SU-DHL-6 (cell line): ENCODE measurements around the gene RUFY2.

ENCODE experiments used
- H2AFZ ChIP-seq: fragments of 200-600 bp; sonication (generic); 2 replicates; pipeline ENCODE4 v1.6.1; 2014; ENCODE audit warnings: low read depth, mild to moderate bottlenecking, moderate library complexity, mixed read lengths, antibody characterized with exemption, low read length; ENCODE audit not compliant: severe bottlenecking
- H3F3A ChIP-seq: fragments of 200-600 bp; shearing (Covaris generic); 2 replicates; pipeline ENCODE4 v1.6.0; 2016; ENCODE audit warnings: antibody characterized with exemption, mild to moderate bottlenecking; ENCODE audit not compliant: insufficient read depth
- H3K27ac ChIP-seq: fragments of 200-600 bp; sonication (generic); 2 replicates; pipeline ENCODE4 v1.5.1; 2016; ENCODE audit warnings: low read depth, mild to moderate bottlenecking, low read length, moderate library complexity, mixed read lengths
- H3K27me3 ChIP-seq: fragments of 200-600 bp; sonication (generic), shearing (Covaris generic); 2 replicates; pipeline ENCODE4 v1.6.0; 2014; ENCODE audit warnings: mild to moderate bottlenecking, low read length
- H3K36me3 ChIP-seq: fragments of 200-600 bp; sonication (generic); 2 replicates; pipeline ENCODE4 v1.6.1; 2014; ENCODE audit warnings: mild to moderate bottlenecking, low read length, mixed read lengths
- H3K4me2 ChIP-seq: fragments of 300-600, 200-600 bp; shearing (Covaris generic), sonication (generic); 2 replicates; pipeline ENCODE4 v1.6.0; 2014; ENCODE audit warnings: low read length, low read depth, mild to moderate bottlenecking; ENCODE audit not compliant: poor library complexity, severe bottlenecking
- H3K4me3 ChIP-seq: fragments of 200-600 bp; sonication (generic); 2 replicates; pipeline ENCODE4 v1.5.1; 2014; ENCODE audit warnings: antibody characterized with exemption, low read length, mild to moderate bottlenecking, mixed read lengths; ENCODE audit not compliant: insufficient read depth, poor library complexity, severe bottlenecking
- H3K79me2 ChIP-seq: fragments of 200-600 bp; sonication (generic); 2 replicates; pipeline ENCODE4 v1.6.1; 2014; ENCODE audit warnings: mild to moderate bottlenecking, low read length, moderate library complexity; ENCODE audit not compliant: insufficient read depth
- H3K9ac ChIP-seq: fragments of 200-600 bp; sonication (generic); 2 replicates; pipeline ENCODE4 v1.7.0; 2014; ENCODE audit warnings: mild to moderate bottlenecking, low read length
- H3K9me2 ChIP-seq: fragments of 200-600 bp; sonication (generic); replicated peaks from 2 replicates; pipeline ENCODE4 v1.6.1; 2014; ENCODE audit warnings: low read length; ENCODE audit not compliant: insufficient read depth
- H3K9me3 ChIP-seq: fragments of 200-600 bp; sonication (generic); 2 replicates; pipeline ENCODE4 v1.6.1; 2014; ENCODE audit warnings: low read length, mixed read lengths; ENCODE audit not compliant: insufficient read depth
- H4K20me1 ChIP-seq: fragments of 200-600 bp; sonication (generic); 2 replicates; pipeline ENCODE4 v1.6.1; 2014; ENCODE audit warnings: low read depth, mild to moderate bottlenecking, antibody characterized with exemption, low read length, moderate library complexity, mixed read lengths
- EZH2phosphoT487 ChIP-seq: fragments of 200-600 bp; sonication (generic), shearing (Covaris generic); conservative IDR thresholded peaks from 2 replicates; pipeline ENCODE4 v1.6.1; 2018; ENCODE audit warnings: mild to moderate bottlenecking, antibody characterized with exemption, low read length, moderate library complexity, mixed read lengths
- TF ChIP-seq, protein P1 (sequence below): fragments of 200-600 bp; sonication (generic); IDR thresholded peaks from one replicate; pipeline ENCODE4 v1.5.1; 2017; ENCODE audit warnings: antibody characterized with exemption, mild to moderate bottlenecking, low read length, moderate library complexity; ENCODE audit not compliant: insufficient read depth, poor library complexity, severe bottlenecking

Gene RUFY2

DNA sequence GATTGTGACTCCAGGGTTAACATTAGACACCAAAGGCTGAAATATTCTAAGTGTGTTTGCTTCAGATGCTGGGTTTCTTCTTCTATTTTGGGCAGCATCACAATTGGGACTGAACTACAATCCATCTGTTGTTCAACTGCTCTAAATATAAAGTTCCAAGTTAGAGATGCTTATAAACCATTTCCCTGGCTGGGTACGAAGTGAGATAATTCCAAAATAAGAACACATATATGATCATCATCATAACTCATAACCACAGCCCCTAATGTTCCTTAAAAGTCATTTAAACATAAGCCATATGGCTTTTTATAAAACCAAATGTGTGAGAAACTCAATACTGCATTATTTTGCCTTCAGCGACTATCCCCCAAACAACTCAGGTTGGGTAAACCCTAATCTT is 35.9 kb upstream of the RUFY2 start:
- Histone ChIP-seq H3K9me3 (no peaks in the 10 kb centered on the region), H3K4me3 (no peak overlapping the region), H3K9ac (no peak overlapping the region), H3K27me3 (no peaks in the 10 kb centered on the region), H2AFZ (no peak overlapping the region), H3K79me2 (no peaks in the 10 kb centered on the region), H3F3A (no peaks in the 10 kb centered on the region), H3K27ac (no peak overlapping the region), H3K4me2 (no peak overlapping the region), H4K20me1 (no peaks in the 10 kb centered on the region), H3K36me3 (peaks cover 20% of the 10 kb centered on the region; the same call in 1 of the 2 replicates), H3K9me2 (no peaks in the 10 kb centered on the region)
- TF ChIP-seq, protein P1, sequence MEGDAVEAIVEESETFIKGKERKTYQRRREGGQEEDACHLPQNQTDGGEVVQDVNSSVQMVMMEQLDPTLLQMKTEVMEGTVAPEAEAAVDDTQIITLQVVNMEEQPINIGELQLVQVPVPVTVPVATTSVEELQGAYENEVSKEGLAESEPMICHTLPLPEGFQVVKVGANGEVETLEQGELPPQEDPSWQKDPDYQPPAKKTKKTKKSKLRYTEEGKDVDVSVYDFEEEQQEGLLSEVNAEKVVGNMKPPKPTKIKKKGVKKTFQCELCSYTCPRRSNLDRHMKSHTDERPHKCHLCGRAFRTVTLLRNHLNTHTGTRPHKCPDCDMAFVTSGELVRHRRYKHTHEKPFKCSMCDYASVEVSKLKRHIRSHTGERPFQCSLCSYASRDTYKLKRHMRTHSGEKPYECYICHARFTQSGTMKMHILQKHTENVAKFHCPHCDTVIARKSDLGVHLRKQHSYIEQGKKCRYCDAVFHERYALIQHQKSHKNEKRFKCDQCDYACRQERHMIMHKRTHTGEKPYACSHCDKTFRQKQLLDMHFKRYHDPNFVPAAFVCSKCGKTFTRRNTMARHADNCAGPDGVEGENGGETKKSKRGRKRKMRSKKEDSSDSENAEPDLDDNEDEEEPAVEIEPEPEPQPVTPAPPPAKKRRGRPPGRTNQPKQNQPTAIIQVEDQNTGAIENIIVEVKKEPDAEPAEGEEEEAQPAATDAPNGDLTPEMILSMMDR, result no peak
- no peak for TF ChIP-seq EZH2phosphoT487

DNA sequence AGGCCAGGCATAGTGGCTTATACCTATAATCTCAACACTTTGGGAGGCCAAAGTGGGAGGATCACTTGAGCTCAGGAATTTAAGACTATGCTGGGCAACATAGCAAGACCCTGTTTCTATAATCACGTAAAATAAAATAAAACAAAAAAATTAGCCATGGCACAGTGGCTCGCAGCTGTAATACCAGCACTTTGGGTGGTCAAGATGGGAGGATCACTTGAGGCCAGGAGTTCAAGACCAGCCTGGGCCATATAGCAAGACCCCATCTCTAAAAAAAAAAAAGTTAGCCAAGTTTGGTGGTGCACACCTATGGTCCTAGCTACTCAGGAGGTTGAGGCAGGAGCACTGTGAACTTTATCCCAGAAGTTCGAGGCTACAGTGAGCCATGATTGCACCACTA is 33.8 kb upstream of the RUFY2 start:
- H3K9ac ChIP-seq, result no peak overlapping the region

DNA sequence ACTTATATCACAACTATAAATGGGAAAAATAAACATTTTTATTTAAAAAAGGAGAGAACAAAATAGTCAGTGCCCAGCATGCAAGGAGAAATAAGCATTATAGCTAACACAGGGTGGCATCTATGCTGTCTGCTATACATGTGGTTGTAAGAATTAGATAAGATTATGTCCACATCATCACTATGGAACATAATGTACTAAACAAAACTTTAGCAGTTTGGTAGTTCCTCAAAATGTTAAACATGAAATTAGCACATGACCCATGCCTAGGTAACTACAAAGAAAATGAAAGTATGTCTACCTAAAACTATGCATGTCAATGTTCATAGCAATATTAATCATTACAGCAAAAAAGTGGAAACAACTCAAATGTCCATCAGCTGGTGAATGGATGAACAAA is 28.7 kb upstream of the RUFY2 start:
- Histone ChIP-seq H3K79me2 (no peaks in the 10 kb centered on the region), H3K9ac (no peak overlapping the region), H3K27me3 (no peaks in the 10 kb centered on the region), H3F3A (0 out of 2 replicates have a peak, but pooled peaks cover 5% of the 10 kb centered on the region), H3K4me3 (no peak overlapping the region), H3K9me2 (no peaks in the 10 kb centered on the region), H3K27ac (no peak overlapping the region), H3K36me3 (peaks cover 18% of the 10 kb centered on the region), H2AFZ (no peak overlapping the region), H4K20me1 (no peaks in the 10 kb centered on the region), H3K4me2 (no peak overlapping the region), H3K9me3 (no peaks in the 10 kb centered on the region)
- no peak for TF ChIP-seq EZH2phosphoT487
- TF ChIP-seq, protein P1, result no peak

More for the DNA sequence above, 33.8 kb upstream of the RUFY2 start:
- TF ChIP-seq, protein P1, result no peak
- TF ChIP-seq EZH2phosphoT487, result no peak
- Histone ChIP-seq H3K4me3 (no peak overlapping the region), H3K4me2 (no peak overlapping the region), H2AFZ (no peak overlapping the region), H3K27me3 (no peaks in the 10 kb centered on the region), H3K36me3 (peaks cover 21% of the 10 kb centered on the region), H3K9me2 (no peaks in the 10 kb centered on the region), H3F3A (no peaks in the 10 kb centered on the region), H3K9me3 (no peaks in the 10 kb centered on the region), H3K79me2 (no peaks in the 10 kb centered on the region), H3K27ac (no peak overlapping the region), H4K20me1 (no peaks in the 10 kb centered on the region)

DNA sequence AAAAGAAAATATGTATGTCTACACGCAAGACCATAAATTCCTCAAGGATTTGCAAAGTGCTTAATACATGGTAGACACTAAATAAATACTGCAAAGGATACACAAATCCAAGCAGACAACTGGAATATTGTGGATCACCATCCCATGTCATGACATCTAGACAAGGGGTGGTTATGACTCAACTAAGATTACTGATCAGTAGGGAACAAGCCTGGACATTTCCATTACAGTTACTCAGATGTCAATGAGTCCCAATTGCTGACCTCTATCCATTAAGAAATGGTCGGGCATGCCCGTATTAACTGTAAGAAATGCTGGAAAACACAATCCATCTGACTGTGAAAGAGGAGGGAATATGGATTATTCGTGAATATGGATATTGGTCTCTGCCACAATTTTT is 27.6 kb upstream of the RUFY2 start:
- Histone ChIP-seq H3K9me2 (no peaks in the 10 kb centered on the region), H3K4me2 (no peak overlapping the region), H4K20me1 (no peaks in the 10 kb centered on the region), H2AFZ (no peak overlapping the region), H3K36me3 (peaks cover 23% of the 10 kb centered on the region), H3K9ac (no peak overlapping the region), H3K79me2 (no peaks in the 10 kb centered on the region), H3K9me3 (no peaks in the 10 kb centered on the region), H3K27me3 (no peaks in the 10 kb centered on the region), H3F3A (0 out of 2 replicates have a peak, but pooled peaks cover 5% of the 10 kb centered on the region), H3K4me3 (no peak overlapping the region), H3K27ac (no peak overlapping the region)
- TF ChIP-seq, protein P1, result no peak
- no peak for TF ChIP-seq EZH2phosphoT487
